NCI-H446 (cell line): ENCODE measurements around the gene OFD1.
"Not testable (repeated sequence)": the region's sequence is repeated elsewhere in the genome, so short reads cannot be mapped to it uniquely, and the experiment has no call there.

Experiments used
- DNase-seq, 2 experiments: peaks; one replicate each; lab custom pipeline; 2025; lab: John Stamatoyannopoulos, UW

Gene OFD1

GRCh38 chrX:13702111-13702789 lies 32.3 kb upstream of the OFD1 start:
- no peak for DNase-seq

GRCh38 chrX:13703135-13703534 lies 31.4 kb upstream of the OFD1 start:
- DNase-seq = no peak

- no peak for DNase-seq
These were observed 31.0 kb upstream of the OFD1 start for GRCh38 chrX:13703589-13703988.

GRCh38 chrX:13711141-13711540 lies 23.4 kb upstream of the OFD1 start:
- no peak for DNase-seq

- no peak for DNase-seq
These were observed 18.1 kb upstream of the OFD1 start for GRCh38 chrX:13716455-13716854.

GRCh38 chrX:13716905-13717304 lies 17.6 kb upstream of the OFD1 start:
- DNase-seq = no peak

GRCh38 chrX:13717700-13718472 lies 16.7 kb upstream of the OFD1 start:
- no peak for DNase-seq

GRCh38 chrX:13719192-13719856 lies 15.2 kb upstream of the OFD1 start:
- no peak for DNase-seq

GRCh38 chrX:13721371-13721770 lies 13.2 kb upstream of the OFD1 start:
- DNase-seq = peak in 1 of 2 experiments; percentile 28

GRCh38 chrX:13721819-13722519 lies 12.6 kb upstream of the OFD1 start:
- peak in 1 of 2 experiments; percentile 28 for DNase-seq

- not testable (repeated sequence) for DNase-seq
These were observed 9.7 kb upstream of the OFD1 start for GRCh38 chrX:13724878-13725277.

- not testable (repeated sequence) for DNase-seq
These were observed 8.0 kb upstream of the OFD1 start for GRCh38 chrX:13726583-13726982.

GRCh38 chrX:13730523-13730922 lies 4.0 kb upstream of the OFD1 start:
- not testable (repeated sequence) for DNase-seq

GRCh38 chrX:13732246-13733067 lies 2.1 kb upstream of the OFD1 start:
- DNase-seq = no peak

GRCh38 chrX:13733506-13733905 lies 1.0 kb upstream of the OFD1 start:
- DNase-seq = no peak

- DNase-seq = no peak
These were observed 7.1 kb downstream of the OFD1 start for GRCh38 chrX:13741695-13742094.

GRCh38 chrX:13742397-13743176 lies 8.0 kb downstream of the OFD1 start:
- DNase-seq = no peak

GRCh38 chrX:13747836-13748235 lies 13.3 kb downstream of the OFD1 start:
- peak in 1 of 2 experiments; percentile 27 for DNase-seq

- DNase-seq = no peak
These were observed 13.9 kb downstream of the OFD1 start for GRCh38 chrX:13748486-13748885.

- peak in 1 of 2 experiments; percentile 39 for DNase-seq
These were observed 15.7 kb downstream of the OFD1 start for GRCh38 chrX:13750204-13750603.

GRCh38 chrX:13750812-13751211 lies 16.3 kb downstream of the OFD1 start:
- no peak for DNase-seq
